Measurements from ENCODE around the gene ZBTB7C. TPM values are rescaled to one million over a fixed set of nuclear protein-coding genes. Genes with fewer than 3 reads are reported as not detected.

The ZBTB7C gene
- total RNA-seq, 1 donor from 2014 or later, result 13.0 TPM

GRCh38 chr18:48313792-48314191 lies 95.4 kb downstream of the ZBTB7C start:
- Mint-ChIP-seq H3K27me3 (no peaks in the 10 kb centered on the region), H3K4me3 (no peak overlapping the region), H3K4me1 (ENCODE audit: unreplicated experiment) (no peaks in the 10 kb centered on the region), H3K9me3 (no peaks in the 10 kb centered on the region), H3K27ac (no peak overlapping the region), H3K36me3 (no peaks in the 10 kb centered on the region)
- TF ChIP-seq CTCF (conservative IDR thresholded peaks at IDR 0.05), result no peak
- DNase-seq (ENCODE audit: extremely low spot score, unreplicated experiment), result no peak

- Mint-ChIP-seq H3K27me3 (no peaks in the 10 kb centered on the region), H3K4me3 (no peak overlapping the region), H3K9me3 (peaks cover 5% of the 10 kb centered on the region), H3K4me1 (ENCODE audit: unreplicated experiment) (peaks cover 7% of the 10 kb centered on the region), H3K27ac (no peak overlapping the region), H3K36me3 (peaks cover 4% of the 10 kb centered on the region)
- no peak for DNase-seq (ENCODE audit: extremely low spot score, unreplicated experiment)
- no peak for TF ChIP-seq CTCF (conservative IDR thresholded peaks at IDR 0.05)
Observed at GRCh38 chr18:48312066-48312465, 97.1 kb downstream of the ZBTB7C start.

GRCh38 chr18:48310999-48311398 lies 98.2 kb downstream of the ZBTB7C start:
- DNase-seq (ENCODE audit: extremely low spot score, unreplicated experiment), result no peak
- Mint-ChIP-seq H3K4me3 (no peak overlapping the region), H3K27me3 (no peaks in the 10 kb centered on the region), H3K4me1 (ENCODE audit: unreplicated experiment) (peaks cover 7% of the 10 kb centered on the region), H3K9me3 (peaks cover 5% of the 10 kb centered on the region), H3K36me3 (peaks cover 4% of the 10 kb centered on the region), H3K27ac (peak overlapping the region; percentile 35)
- TF ChIP-seq CTCF (conservative IDR thresholded peaks at IDR 0.05), result no peak

GRCh38 chr18:48310353-48310752 lies 98.8 kb downstream of the ZBTB7C start:
- peaks cover 4% of the 10 kb centered on the region for H3K36me3 Mint-ChIP-seq
- H3K4me3 Mint-ChIP-seq, result no peak overlapping the region
- no peak overlapping the region for H3K27ac Mint-ChIP-seq
- no peaks in the 10 kb centered on the region for H3K27me3 Mint-ChIP-seq
- peaks cover 7% of the 10 kb centered on the region for H3K4me1 Mint-ChIP-seq (ENCODE audit: unreplicated experiment)
- TF ChIP-seq CTCF (conservative IDR thresholded peaks at IDR 0.05), result no peak
- H3K9me3 Mint-ChIP-seq, result peaks cover 5% of the 10 kb centered on the region
- DNase-seq (ENCODE audit: extremely low spot score, unreplicated experiment), result no peak

- Mint-ChIP-seq H3K9me3 (peaks cover 5% of the 10 kb centered on the region), H3K4me3 (no peak overlapping the region), H3K27ac (peak overlapping the region; percentile 84), H3K4me1 (ENCODE audit: unreplicated experiment) (peaks cover 13% of the 10 kb centered on the region), H3K36me3 (peaks cover 4% of the 10 kb centered on the region), H3K27me3 (no peaks in the 10 kb centered on the region)
- DNase-seq (ENCODE audit: extremely low spot score, unreplicated experiment), result no peak
- TF ChIP-seq CTCF (conservative IDR thresholded peaks at IDR 0.05), result no peak
Observed at GRCh38 chr18:48308755-48309575, 100.2 kb downstream of the ZBTB7C start.

Data from type B pancreatic cell (in vitro differentiated cells).